ENCODE measurements around the gene C10orf143.
A peak's percentile ranks its signal among the peaks of the same experiment; 100 is the strongest.
"Not testable (repeated sequence)": the region's sequence is repeated elsewhere in the genome, so short reads cannot be mapped to it uniquely, and the experiment has no call there.

C10orf143 gene

DNA sequence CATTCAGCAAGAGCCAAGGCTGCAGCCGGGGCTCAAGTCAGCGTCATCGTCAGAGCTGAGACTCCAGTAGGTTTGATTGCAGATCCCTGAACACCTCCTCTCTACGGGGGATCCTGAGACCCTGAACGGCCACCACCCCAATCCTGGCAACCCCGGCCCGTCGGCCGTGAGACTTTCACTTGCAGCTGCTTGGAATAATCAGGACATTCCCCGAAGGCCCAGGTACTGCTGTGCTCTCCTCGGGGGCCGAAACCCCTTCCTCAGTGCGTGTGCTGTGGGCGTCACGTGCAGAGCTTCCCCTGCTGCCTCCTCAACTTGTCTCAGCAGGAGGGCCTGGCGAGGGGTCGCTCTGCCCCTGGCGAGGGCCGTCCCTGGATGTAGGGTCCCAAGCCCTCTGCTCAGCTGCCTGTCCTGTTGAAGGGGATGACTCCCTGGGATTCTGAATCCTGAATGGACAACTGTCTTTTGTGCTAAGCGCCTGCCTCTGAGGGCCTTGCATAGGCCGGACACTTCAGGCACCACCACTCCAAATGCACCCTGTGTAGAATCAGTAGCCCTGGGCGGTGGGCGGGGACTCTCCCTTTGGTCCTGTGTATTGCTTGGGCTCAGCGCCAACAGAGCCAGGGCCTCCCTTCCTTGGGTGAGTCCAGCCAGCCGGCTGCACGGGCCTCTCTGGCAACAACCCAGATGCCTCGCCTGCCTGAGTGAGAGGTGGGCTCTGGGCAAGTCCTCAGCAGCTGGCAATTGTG lies 82.7 kb downstream of the C10orf143 start:
- Histone ChIP-seq H3K4me3 (no peak overlapping the region), H3K36me3 (no peaks in the 10 kb centered on the region), H3K9me3 (no peaks in the 10 kb centered on the region), H3K27me3 (peaks cover 0 to 6% of the 10 kb centered on the region in 2 donors), H3K4me1 (no peaks in the 10 kb centered on the region), H3K27ac (no peak overlapping the region)
- DNase-seq, result peak; percentile 32 to 62
- TF ChIP-seq, protein P1, sequence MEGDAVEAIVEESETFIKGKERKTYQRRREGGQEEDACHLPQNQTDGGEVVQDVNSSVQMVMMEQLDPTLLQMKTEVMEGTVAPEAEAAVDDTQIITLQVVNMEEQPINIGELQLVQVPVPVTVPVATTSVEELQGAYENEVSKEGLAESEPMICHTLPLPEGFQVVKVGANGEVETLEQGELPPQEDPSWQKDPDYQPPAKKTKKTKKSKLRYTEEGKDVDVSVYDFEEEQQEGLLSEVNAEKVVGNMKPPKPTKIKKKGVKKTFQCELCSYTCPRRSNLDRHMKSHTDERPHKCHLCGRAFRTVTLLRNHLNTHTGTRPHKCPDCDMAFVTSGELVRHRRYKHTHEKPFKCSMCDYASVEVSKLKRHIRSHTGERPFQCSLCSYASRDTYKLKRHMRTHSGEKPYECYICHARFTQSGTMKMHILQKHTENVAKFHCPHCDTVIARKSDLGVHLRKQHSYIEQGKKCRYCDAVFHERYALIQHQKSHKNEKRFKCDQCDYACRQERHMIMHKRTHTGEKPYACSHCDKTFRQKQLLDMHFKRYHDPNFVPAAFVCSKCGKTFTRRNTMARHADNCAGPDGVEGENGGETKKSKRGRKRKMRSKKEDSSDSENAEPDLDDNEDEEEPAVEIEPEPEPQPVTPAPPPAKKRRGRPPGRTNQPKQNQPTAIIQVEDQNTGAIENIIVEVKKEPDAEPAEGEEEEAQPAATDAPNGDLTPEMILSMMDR (IDR thresholded peaks at IDR 0.05), result no peak
- intact Hi-C loops (cut with DNase I; ENCODE audit: low total_unique reads), result no loop called here

- H3K27me3 ChIP-seq, result peaks cover 0 to 6% of the 10 kb centered on the region in 2 donors
- no peaks in the 10 kb centered on the region for H3K36me3 ChIP-seq
- H3K4me1 ChIP-seq, result no peaks in the 10 kb centered on the region
- H3K9me3 ChIP-seq, result no peaks in the 10 kb centered on the region
- intact Hi-C loops (cut with DNase I; ENCODE audit: low total_unique reads), result no loop called here
- TF ChIP-seq, protein P1 (IDR thresholded peaks at IDR 0.05), result no peak
- peak; percentile 15 to 42 for DNase-seq
- no peak overlapping the region for H3K27ac ChIP-seq
- no peak overlapping the region for H3K4me3 ChIP-seq
Measured at GRCh38 chr10:130026670-130027456, 83.8 kb downstream of the C10orf143 start.

GRCh38 chr10:130025811-130026485 lies 84.7 kb downstream of the C10orf143 start:
- intact Hi-C loops (cut with DNase I; ENCODE audit: low total_unique reads), result no loop called here
- Histone ChIP-seq H3K27ac (no peak overlapping the region), H3K4me3 (no peak overlapping the region), H3K9me3 (no peaks in the 10 kb centered on the region), H3K36me3 (no peaks in the 10 kb centered on the region), H3K27me3 (peaks cover 0 to 6% of the 10 kb centered on the region in 2 donors), H3K4me1 (no peaks in the 10 kb centered on the region)
- TF ChIP-seq, protein P1 (IDR thresholded peaks at IDR 0.05), result no peak
- peak; percentile 12 to 44 for DNase-seq

GRCh38 chr10:130025326-130025725 lies 85.3 kb downstream of the C10orf143 start:
- peak in 1 of 2 donors; percentile 3 for DNase-seq
- no peaks in the 10 kb centered on the region for H3K4me1 ChIP-seq
- no peaks in the 10 kb centered on the region for H3K9me3 ChIP-seq
- intact Hi-C loops (cut with DNase I; ENCODE audit: low total_unique reads), result no loop called here
- H3K4me3 ChIP-seq, result no peak overlapping the region
- TF ChIP-seq, protein P1 (IDR thresholded peaks at IDR 0.05), result no peak
- peaks cover 0 to 6% of the 10 kb centered on the region in 2 donors for H3K27me3 ChIP-seq
- no peak overlapping the region for H3K27ac ChIP-seq
- H3K36me3 ChIP-seq, result no peaks in the 10 kb centered on the region

DNA sequence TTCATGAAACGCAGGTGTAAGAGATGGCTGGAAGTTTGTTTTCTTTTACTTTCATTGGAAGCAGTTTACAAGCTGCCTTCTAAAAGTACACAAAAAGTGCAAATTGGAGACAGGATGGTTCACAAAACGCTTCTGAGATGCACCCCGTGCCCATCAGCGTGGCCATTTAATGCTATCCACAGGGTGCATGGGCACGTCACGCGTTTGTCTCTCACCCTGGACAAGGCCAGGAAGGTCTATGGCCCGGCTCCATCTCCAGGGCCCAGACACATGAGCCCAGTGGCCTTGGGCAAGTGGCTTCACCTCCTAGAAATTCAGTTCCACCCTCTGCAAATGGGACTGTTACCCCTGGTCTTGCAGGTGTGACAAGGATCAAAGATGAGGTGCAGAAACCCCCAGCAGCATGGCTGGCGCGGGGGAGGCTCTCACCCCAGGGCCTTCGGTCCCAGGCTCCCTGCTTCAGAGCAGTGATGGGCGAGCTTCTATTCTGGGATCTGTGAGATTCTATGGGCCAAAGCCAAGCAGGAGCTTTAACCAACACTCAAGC lies 85.8 kb downstream of the C10orf143 start:
- Histone ChIP-seq H3K27me3 (peaks cover 0 to 6% of the 10 kb centered on the region in 2 donors), H3K4me1 (no peaks in the 10 kb centered on the region), H3K9me3 (no peaks in the 10 kb centered on the region), H3K4me3 (no peak overlapping the region), H3K36me3 (no peaks in the 10 kb centered on the region), H3K27ac (no peak overlapping the region)
- peak in 1 of 2 donors; percentile 45 for DNase-seq
- TF ChIP-seq, protein P1 (IDR thresholded peaks at IDR 0.05), result no peak
- intact Hi-C loops (cut with DNase I; ENCODE audit: low total_unique reads), result no loop called here

- H3K36me3 ChIP-seq; H3K4me3 ChIP-seq; H3K9me3 ChIP-seq; intact Hi-C loops (cut with DNase I; ENCODE audit: low total_unique reads); H3K27me3 ChIP-seq; H3K4me1 ChIP-seq; H3K27ac ChIP-seq: not testable (repeated sequence)
- DNase-seq, result peak in 1 of 2 donors; percentile 23
Measured at GRCh38 chr10:130024326-130024725, 86.3 kb downstream of the C10orf143 start.

Measured in tibial artery (tissue), 4 donors.